KMS-11 (cell line): Measurements from ENCODE around the gene BPGM.

Experiments used
- H2AFZ ChIP-seq: fragments of 200-600 bp; sonication (generic); 2 replicates; pipeline ENCODE4 v1.6.1; 2016; ENCODE audit warnings: antibody characterized with exemption, mixed run types, low read depth
- H3K27ac ChIP-seq: fragments of 200-600 bp; sonication (generic); 2 replicates; pipeline ENCODE4 v1.6.1; 2016; ENCODE audit warnings: mild to moderate bottlenecking, mixed run types
- H3K27me3 ChIP-seq: fragments of 200-600 bp; sonication (generic); 2 replicates; pipeline ENCODE4 v1.6.1; 2017; ENCODE audit warnings: mild to moderate bottlenecking, low read depth, mixed run types, moderate library complexity; ENCODE audit not compliant: insufficient read depth
- H3K36me3 ChIP-seq: fragments of 200-600 bp; sonication (generic); 2 replicates; pipeline ENCODE4 v1.6.1; 2017; ENCODE audit warnings: mild to moderate bottlenecking, mixed run types; ENCODE audit not compliant: insufficient read depth
- H3K4me1 ChIP-seq: fragments of 200-600 bp; sonication (generic); 2 replicates; pipeline ENCODE4 v1.6.1; 2016; ENCODE audit warnings: mild to moderate bottlenecking, low read depth, mixed run types; ENCODE audit not compliant: poor library complexity, severe bottlenecking
- H3K4me2 ChIP-seq: fragments of 200-600 bp; sonication (generic); 2 replicates; pipeline ENCODE4 v1.7.0; 2016; ENCODE audit warnings: mild to moderate bottlenecking, mixed run types
- H3K4me3 ChIP-seq: fragments of 200-600 bp; sonication (generic); IDR thresholded peaks from 2 replicates; pipeline ENCODE4 v1.6.1; 2017; ENCODE audit warnings: low read depth, low read length, mixed read lengths; ENCODE audit not compliant: insufficient read depth
- H3K79me2 ChIP-seq: fragments of 200-600 bp; sonication (generic); 2 replicates; pipeline ENCODE4 v1.6.1; 2016; ENCODE audit warnings: low read depth, mixed run types; ENCODE audit not compliant: insufficient read depth
- H3K9ac ChIP-seq: fragments of 200-600 bp; sonication (generic); 2 replicates; pipeline ENCODE4 v1.6.1; 2016; ENCODE audit warnings: mild to moderate bottlenecking, mixed run types
- H4K20me1 ChIP-seq: fragments of 200-600 bp; sonication (generic); 2 replicates; pipeline ENCODE4 v1.6.1; 2016; ENCODE audit warnings: mild to moderate bottlenecking, mixed run types; ENCODE audit not compliant: insufficient read depth
- TF ChIP-seq, protein P1 (sequence below): fragments of 200-600 bp; sonication (generic); conservative IDR thresholded peaks from 2 replicates; pipeline ENCODE4 v1.6.1; 2017; ENCODE audit warnings: low read depth, mild to moderate bottlenecking, antibody characterized with exemption, low read length, moderate library complexity, mixed read lengths

BPGM gene

DNA sequence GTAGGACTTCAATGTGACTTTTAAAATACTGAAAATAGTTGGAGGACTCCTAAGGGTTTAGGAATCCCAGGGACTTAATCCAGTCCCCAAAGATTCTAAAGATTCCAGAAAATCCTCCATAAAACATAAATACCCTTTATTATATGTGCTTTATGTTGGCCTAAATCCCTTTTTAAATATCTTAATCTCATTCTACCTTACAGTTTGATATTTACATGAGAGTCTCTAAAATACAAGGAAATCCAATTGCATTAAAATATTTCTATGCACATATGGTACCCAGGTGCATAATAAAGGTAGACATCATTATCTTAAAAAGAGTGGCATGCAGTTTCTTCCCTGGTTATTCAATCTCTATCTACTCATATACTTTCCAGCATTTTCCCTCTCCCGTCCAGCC is 51.8 kb downstream of the BPGM start:
- Histone ChIP-seq H3K9ac (no peak overlapping the region), H2AFZ (no peak overlapping the region), H3K4me1 (no peaks in the 10 kb centered on the region), H3K27me3 (no peaks in the 10 kb centered on the region), H4K20me1 (no peaks in the 10 kb centered on the region), H3K36me3 (no peaks in the 10 kb centered on the region), H3K4me2 (no peak overlapping the region), H3K79me2 (no peaks in the 10 kb centered on the region), H3K4me3 (no peak overlapping the region), H3K27ac (no peak overlapping the region)
- TF ChIP-seq, protein P1, sequence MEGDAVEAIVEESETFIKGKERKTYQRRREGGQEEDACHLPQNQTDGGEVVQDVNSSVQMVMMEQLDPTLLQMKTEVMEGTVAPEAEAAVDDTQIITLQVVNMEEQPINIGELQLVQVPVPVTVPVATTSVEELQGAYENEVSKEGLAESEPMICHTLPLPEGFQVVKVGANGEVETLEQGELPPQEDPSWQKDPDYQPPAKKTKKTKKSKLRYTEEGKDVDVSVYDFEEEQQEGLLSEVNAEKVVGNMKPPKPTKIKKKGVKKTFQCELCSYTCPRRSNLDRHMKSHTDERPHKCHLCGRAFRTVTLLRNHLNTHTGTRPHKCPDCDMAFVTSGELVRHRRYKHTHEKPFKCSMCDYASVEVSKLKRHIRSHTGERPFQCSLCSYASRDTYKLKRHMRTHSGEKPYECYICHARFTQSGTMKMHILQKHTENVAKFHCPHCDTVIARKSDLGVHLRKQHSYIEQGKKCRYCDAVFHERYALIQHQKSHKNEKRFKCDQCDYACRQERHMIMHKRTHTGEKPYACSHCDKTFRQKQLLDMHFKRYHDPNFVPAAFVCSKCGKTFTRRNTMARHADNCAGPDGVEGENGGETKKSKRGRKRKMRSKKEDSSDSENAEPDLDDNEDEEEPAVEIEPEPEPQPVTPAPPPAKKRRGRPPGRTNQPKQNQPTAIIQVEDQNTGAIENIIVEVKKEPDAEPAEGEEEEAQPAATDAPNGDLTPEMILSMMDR = no peak

DNA sequence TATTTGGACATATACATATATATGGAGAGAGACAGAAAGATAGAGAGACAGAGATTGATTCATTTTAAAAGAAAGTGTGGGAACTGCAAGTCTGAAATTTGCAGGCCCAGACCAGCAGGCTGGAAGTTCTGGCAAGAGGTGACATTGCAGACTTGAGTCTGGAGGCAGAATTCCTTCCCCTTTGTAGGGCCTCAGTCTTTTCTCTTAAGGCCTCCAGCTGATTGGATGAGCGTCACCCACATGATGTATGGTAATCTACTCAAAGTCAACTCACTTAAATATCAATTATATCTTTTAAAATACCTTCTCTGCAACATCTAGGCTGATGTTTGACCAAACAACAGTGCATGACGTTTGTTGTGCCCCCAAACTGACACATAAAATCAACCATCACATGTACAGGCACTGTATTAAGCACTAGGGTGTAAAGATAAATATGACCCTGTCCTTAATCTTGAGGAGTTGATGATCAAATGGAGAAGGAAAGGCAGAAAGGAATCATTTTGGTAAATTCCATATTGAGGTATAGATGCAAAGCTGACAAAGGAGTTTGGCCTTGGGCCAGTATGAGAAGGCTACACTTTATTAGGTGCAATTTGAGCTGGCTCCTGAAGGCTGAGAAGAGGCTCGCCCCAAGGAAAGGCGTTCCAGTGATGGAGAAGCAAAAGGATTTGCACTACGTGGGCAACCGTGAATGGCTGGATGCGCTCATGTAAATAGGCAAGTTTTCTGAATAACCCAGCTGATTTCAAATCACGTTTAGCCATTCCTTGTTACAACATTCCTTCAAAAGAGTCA is 52.6 kb downstream of the BPGM start:
- Histone ChIP-seq H3K79me2 (no peaks in the 10 kb centered on the region), H3K27ac (no peak overlapping the region), H3K4me3 (no peak overlapping the region), H3K36me3 (no peaks in the 10 kb centered on the region), H3K4me1 (no peaks in the 10 kb centered on the region), H4K20me1 (no peaks in the 10 kb centered on the region), H3K4me2 (no peak overlapping the region), H2AFZ (no peak overlapping the region), H3K9ac (no peak overlapping the region), H3K27me3 (no peaks in the 10 kb centered on the region)
- TF ChIP-seq, protein P1 = no peak

DNA sequence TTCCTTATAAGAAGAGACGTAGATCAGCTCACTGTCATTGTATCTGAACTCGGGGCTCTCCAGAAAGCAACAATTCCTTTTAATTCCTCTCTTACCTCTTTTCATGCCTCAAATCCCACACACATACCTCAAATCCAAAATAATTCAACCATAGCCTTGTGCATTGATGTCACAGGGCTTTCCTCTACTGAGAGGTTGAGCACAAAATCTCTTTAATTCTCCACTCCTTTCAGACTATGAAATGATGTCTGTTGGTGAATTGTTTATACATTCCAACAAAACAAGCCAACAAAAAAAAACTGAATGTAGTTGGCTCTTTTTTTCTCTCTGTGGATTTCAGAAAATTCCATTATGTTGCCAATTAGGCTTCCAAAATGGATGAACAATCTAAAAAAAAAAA is 53.2 kb downstream of the BPGM start:
- Histone ChIP-seq H3K79me2 (no peaks in the 10 kb centered on the region), H3K27ac (no peak overlapping the region), H3K27me3 (no peaks in the 10 kb centered on the region), H3K4me3 (no peak overlapping the region), H3K36me3 (no peaks in the 10 kb centered on the region), H3K9ac (no peak overlapping the region), H3K4me2 (no peak overlapping the region), H2AFZ (no peak overlapping the region), H4K20me1 (no peaks in the 10 kb centered on the region), H3K4me1 (no peaks in the 10 kb centered on the region)
- TF ChIP-seq, protein P1 = no peak

GRCh38 chr7:134701272-134701671 is 54.6 kb downstream of the BPGM start:
- no peak overlapping the region for H2AFZ ChIP-seq

More at GRCh38 chr7:134701272-134701671, 54.6 kb downstream of the BPGM start:
- Histone ChIP-seq H3K79me2 (no peaks in the 10 kb centered on the region), H3K27ac (no peak overlapping the region), H3K4me2 (no peak overlapping the region), H4K20me1 (no peaks in the 10 kb centered on the region), H3K36me3 (no peaks in the 10 kb centered on the region), H3K4me3 (no peak overlapping the region), H3K4me1 (no peaks in the 10 kb centered on the region), H3K9ac (no peak overlapping the region), H3K27me3 (no peaks in the 10 kb centered on the region)
- TF ChIP-seq, protein P1 = peak; percentile 74
